ENCODE measurements around the gene TBPL1. TPM values are rescaled to one million over a fixed set of nuclear protein-coding genes. Genes with fewer than 3 reads are reported as not detected.

TBPL1 gene
- total RNA-seq, 1 donor from 2014 or later, result 18.7 TPM

GRCh38 chr6:133948472-133948871 is 4.6 kb upstream of the TBPL1 start:
- no peaks in the 10 kb centered on the region for H3K4me1 ChIP-seq
- no peak overlapping the region for H3K27ac ChIP-seq
- TF ChIP-seq CTCF (IDR thresholded peaks at IDR 0.05), result no peak
- intact Hi-C loops (cut with DNase I), result no loop called here
- H3K36me3 ChIP-seq, result no peaks in the 10 kb centered on the region
- ATAC-seq (no peak), DNase-seq (no peak)
- no peaks in the 10 kb centered on the region for H3K27me3 ChIP-seq
- no peak overlapping the region for H3K4me3 ChIP-seq
- H3K9me3 ChIP-seq, result no peaks in the 10 kb centered on the region

- Histone ChIP-seq H3K27ac (peak overlapping the region; percentile 87), H3K9me3 (no peaks in the 10 kb centered on the region), H3K36me3 (no peaks in the 10 kb centered on the region), H3K4me3 (peak overlapping the region; percentile 82), H3K27me3 (no peaks in the 10 kb centered on the region), H3K4me1 (peaks cover 24% of the 10 kb centered on the region)
- intact Hi-C loops (cut with DNase I), result no loop called here
- no peak for DNase-seq
- no peak for ATAC-seq
- no peak for TF ChIP-seq CTCF (IDR thresholded peaks at IDR 0.05)
Measured at GRCh38 chr6:133951227-133951626, 1.8 kb upstream of the TBPL1 start.

GRCh38 chr6:133951881-133952814 is 876 bp upstream of the TBPL1 start:
- no peaks in the 10 kb centered on the region for H3K27me3 ChIP-seq
- H3K4me3 ChIP-seq, result peak overlapping the region; percentile 82
- DNase-seq, result peak; percentile 76
- peak overlapping the region; percentile 87 for H3K27ac ChIP-seq
- intact Hi-C loops (cut with DNase I), result no loop called here
- H3K4me1 ChIP-seq, result peaks cover 26% of the 10 kb centered on the region
- peak; percentile 65 for ATAC-seq
- TF ChIP-seq CTCF (IDR thresholded peaks at IDR 0.05), result peak; percentile 51
- no peaks in the 10 kb centered on the region for H3K9me3 ChIP-seq
- no peaks in the 10 kb centered on the region for H3K36me3 ChIP-seq

- no peaks in the 10 kb centered on the region for H3K36me3 ChIP-seq
- no peak for TF ChIP-seq CTCF (IDR thresholded peaks at IDR 0.05)
- H3K27me3 ChIP-seq, result no peaks in the 10 kb centered on the region
- H3K4me3 ChIP-seq, result peak overlapping the region; percentile 82
- no peaks in the 10 kb centered on the region for H3K9me3 ChIP-seq
- DNase-seq, result no peak
- H3K4me1 ChIP-seq, result peaks cover 26% of the 10 kb centered on the region
- intact Hi-C loops (cut with DNase I), result no loop called here
- peak overlapping the region; percentile 87 for H3K27ac ChIP-seq
- no peak for ATAC-seq
Measured at GRCh38 chr6:133953634-133954415, 801 bp downstream of the TBPL1 start.

GRCh38 chr6:133954657-133955576 is 1.9 kb downstream of the TBPL1 start:
- no peaks in the 10 kb centered on the region for H3K36me3 ChIP-seq
- DNase-seq, result no peak
- TF ChIP-seq CTCF (IDR thresholded peaks at IDR 0.05), result no peak
- peaks cover 26% of the 10 kb centered on the region for H3K4me1 ChIP-seq
- intact Hi-C loops (cut with DNase I), result no loop called here
- H3K4me3 ChIP-seq, result no peak overlapping the region
- H3K27me3 ChIP-seq, result no peaks in the 10 kb centered on the region
- no peak for ATAC-seq
- no peaks in the 10 kb centered on the region for H3K9me3 ChIP-seq
- H3K27ac ChIP-seq, result no peak overlapping the region
